ENCODE data around the gene METTL9. TPM values are rescaled to one million over a fixed set of nuclear protein-coding genes. Genes with fewer than 3 reads are reported as not detected.
"Not testable (repeated sequence)": the region's sequence is repeated elsewhere in the genome, so short reads cannot be mapped to it uniquely, and the experiment has no call there.

Gene METTL9
- total RNA-seq, 1 donor from 2014 or later = 221 TPM

- no peak for TF ChIP-seq CTCF (IDR thresholded peaks at IDR 0.05; ENCODE audit: unreplicated experiment)
- H3K27ac Mint-ChIP-seq (ENCODE audit: unreplicated experiment) = no peak overlapping the region
- H3K4me1 Mint-ChIP-seq (ENCODE audit: unreplicated experiment) = no peaks in the 10 kb centered on the region
- H3K9me3 Mint-ChIP-seq (ENCODE audit: unreplicated experiment) = no peaks in the 10 kb centered on the region
- H3K36me3 Mint-ChIP-seq (ENCODE audit: low read depth, unreplicated experiment) = no peaks in the 10 kb centered on the region
- H3K4me3 Mint-ChIP-seq (ENCODE audit: unreplicated experiment) = no peak overlapping the region
- H3K27me3 Mint-ChIP-seq (ENCODE audit: unreplicated experiment) = no peaks in the 10 kb centered on the region
- no peak for DNase-seq (ENCODE audit: low spot score)
Measured at GRCh38 chr16:21666772-21667171, 67.4 kb downstream of the METTL9 start.

- no peak overlapping the region for H3K27ac Mint-ChIP-seq (ENCODE audit: unreplicated experiment)
- H3K4me1 Mint-ChIP-seq (ENCODE audit: unreplicated experiment) = no peaks in the 10 kb centered on the region
- no peaks in the 10 kb centered on the region for H3K9me3 Mint-ChIP-seq (ENCODE audit: unreplicated experiment)
- no peak for DNase-seq (ENCODE audit: low spot score)
- H3K36me3 Mint-ChIP-seq (ENCODE audit: low read depth, unreplicated experiment) = no peaks in the 10 kb centered on the region
- TF ChIP-seq CTCF (IDR thresholded peaks at IDR 0.05; ENCODE audit: unreplicated experiment) = no peak
- H3K27me3 Mint-ChIP-seq (ENCODE audit: unreplicated experiment) = no peaks in the 10 kb centered on the region
- H3K4me3 Mint-ChIP-seq (ENCODE audit: unreplicated experiment) = no peak overlapping the region
Measured at GRCh38 chr16:21667575-21667974, 68.2 kb downstream of the METTL9 start.

- no peak for DNase-seq (ENCODE audit: low spot score)
- Mint-ChIP-seq H3K9me3 (ENCODE audit: unreplicated experiment) (no peaks in the 10 kb centered on the region), H3K27ac (ENCODE audit: unreplicated experiment) (no peak overlapping the region), H3K36me3 (ENCODE audit: low read depth, unreplicated experiment) (no peaks in the 10 kb centered on the region), H3K4me1 (ENCODE audit: unreplicated experiment) (no peaks in the 10 kb centered on the region), H3K27me3 (ENCODE audit: unreplicated experiment) (peaks cover 2% of the 10 kb centered on the region), H3K4me3 (ENCODE audit: unreplicated experiment) (no peak overlapping the region)
- TF ChIP-seq CTCF (IDR thresholded peaks at IDR 0.05; ENCODE audit: unreplicated experiment) = no peak
Measured at GRCh38 chr16:21673469-21673868, 74.1 kb downstream of the METTL9 start.

GRCh38 chr16:21674456-21674855 is 75.1 kb downstream of the METTL9 start:
- not testable (repeated sequence) for H3K4me3 Mint-ChIP-seq (ENCODE audit: unreplicated experiment); H3K27me3 Mint-ChIP-seq (ENCODE audit: unreplicated experiment); H3K27ac Mint-ChIP-seq (ENCODE audit: unreplicated experiment); DNase-seq (ENCODE audit: low spot score); H3K4me1 Mint-ChIP-seq (ENCODE audit: unreplicated experiment); H3K36me3 Mint-ChIP-seq (ENCODE audit: low read depth, unreplicated experiment); H3K9me3 Mint-ChIP-seq (ENCODE audit: unreplicated experiment)

- H3K27me3 Mint-ChIP-seq (ENCODE audit: unreplicated experiment); H3K36me3 Mint-ChIP-seq (ENCODE audit: low read depth, unreplicated experiment); H3K9me3 Mint-ChIP-seq (ENCODE audit: unreplicated experiment); H3K4me1 Mint-ChIP-seq (ENCODE audit: unreplicated experiment); H3K27ac Mint-ChIP-seq (ENCODE audit: unreplicated experiment); DNase-seq (ENCODE audit: low spot score); H3K4me3 Mint-ChIP-seq (ENCODE audit: unreplicated experiment): not testable (repeated sequence)
Measured at GRCh38 chr16:21680714-21681113, 81.3 kb downstream of the METTL9 start.

GRCh38 chr16:21683184-21683583 is 83.8 kb downstream of the METTL9 start:
- H3K27me3 Mint-ChIP-seq (ENCODE audit: unreplicated experiment) = peaks cover 3% of the 10 kb centered on the region
- no peak for DNase-seq (ENCODE audit: low spot score)
- no peaks in the 10 kb centered on the region for H3K36me3 Mint-ChIP-seq (ENCODE audit: low read depth, unreplicated experiment)
- no peaks in the 10 kb centered on the region for H3K4me1 Mint-ChIP-seq (ENCODE audit: unreplicated experiment)
- no peak for TF ChIP-seq CTCF (IDR thresholded peaks at IDR 0.05; ENCODE audit: unreplicated experiment)
- H3K9me3 Mint-ChIP-seq (ENCODE audit: unreplicated experiment) = no peaks in the 10 kb centered on the region
- H3K4me3 Mint-ChIP-seq (ENCODE audit: unreplicated experiment) = no peak overlapping the region
- no peak overlapping the region for H3K27ac Mint-ChIP-seq (ENCODE audit: unreplicated experiment)
